ENCODE measurements around the gene LMNTD1.
"Not testable (repeated sequence)": the region's sequence is repeated elsewhere in the genome, so short reads cannot be mapped to it uniquely, and the experiment has no call there.

The LMNTD1 gene

DNA sequence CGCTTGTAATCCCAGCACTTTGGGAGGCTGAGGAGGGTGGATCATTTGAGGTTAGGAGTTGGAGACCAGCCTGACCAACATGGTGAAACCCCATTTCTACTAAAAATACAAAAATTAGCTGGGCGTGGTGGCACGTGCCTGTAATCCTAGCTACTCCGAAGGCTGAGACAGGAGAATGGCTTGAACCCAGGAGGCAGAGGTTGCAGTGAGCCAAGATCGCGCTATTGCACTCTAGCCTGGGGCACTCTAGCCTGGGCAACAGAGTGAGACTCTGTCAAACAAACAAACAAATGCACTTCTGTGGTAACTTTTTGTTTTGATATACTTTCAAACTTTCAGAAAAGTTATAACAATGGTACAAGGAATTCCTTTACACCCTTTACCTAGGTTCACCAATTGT is 126.3 kb downstream of the LMNTD1 start:
- DNase-seq, result not testable (repeated sequence)
